Astrocyte (in vitro differentiated cells and primary cell): ENCODE results near the gene MBP.

Experiments
- EZH2 ChIP-seq: IDR thresholded peaks from 2 replicates; pipeline ENCODE4 v1.6.1; 2012; ENCODE audit warnings: mild to moderate bottlenecking, low read length, inconsistent platforms; ENCODE audit not compliant: insufficient read depth
- TF ChIP-seq, protein P1 (sequence below): IDR thresholded peaks from 2 replicates; pipeline ENCODE4 v1.5.1; 2011; ENCODE audit warnings: low read depth, mild to moderate bottlenecking, inconsistent platforms, low read length, moderate library complexity; ENCODE audit not compliant: insufficient read depth

GRCh38 chr18:77061946-77062517 lies 70.6 kb downstream of the MBP start:
- TF ChIP-seq, protein P1, sequence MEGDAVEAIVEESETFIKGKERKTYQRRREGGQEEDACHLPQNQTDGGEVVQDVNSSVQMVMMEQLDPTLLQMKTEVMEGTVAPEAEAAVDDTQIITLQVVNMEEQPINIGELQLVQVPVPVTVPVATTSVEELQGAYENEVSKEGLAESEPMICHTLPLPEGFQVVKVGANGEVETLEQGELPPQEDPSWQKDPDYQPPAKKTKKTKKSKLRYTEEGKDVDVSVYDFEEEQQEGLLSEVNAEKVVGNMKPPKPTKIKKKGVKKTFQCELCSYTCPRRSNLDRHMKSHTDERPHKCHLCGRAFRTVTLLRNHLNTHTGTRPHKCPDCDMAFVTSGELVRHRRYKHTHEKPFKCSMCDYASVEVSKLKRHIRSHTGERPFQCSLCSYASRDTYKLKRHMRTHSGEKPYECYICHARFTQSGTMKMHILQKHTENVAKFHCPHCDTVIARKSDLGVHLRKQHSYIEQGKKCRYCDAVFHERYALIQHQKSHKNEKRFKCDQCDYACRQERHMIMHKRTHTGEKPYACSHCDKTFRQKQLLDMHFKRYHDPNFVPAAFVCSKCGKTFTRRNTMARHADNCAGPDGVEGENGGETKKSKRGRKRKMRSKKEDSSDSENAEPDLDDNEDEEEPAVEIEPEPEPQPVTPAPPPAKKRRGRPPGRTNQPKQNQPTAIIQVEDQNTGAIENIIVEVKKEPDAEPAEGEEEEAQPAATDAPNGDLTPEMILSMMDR = no peak
- TF ChIP-seq EZH2 = no peak
